ENCODE measurements around the gene SPOCK1. TPM values are rescaled to one million over a fixed set of nuclear protein-coding genes. Genes with fewer than 3 reads are reported as not detected.

Gene SPOCK1
- total and polyA plus RNA-seq, 2 experiments from 2014 or later, result 5.6 to 10.1 TPM

DNA sequence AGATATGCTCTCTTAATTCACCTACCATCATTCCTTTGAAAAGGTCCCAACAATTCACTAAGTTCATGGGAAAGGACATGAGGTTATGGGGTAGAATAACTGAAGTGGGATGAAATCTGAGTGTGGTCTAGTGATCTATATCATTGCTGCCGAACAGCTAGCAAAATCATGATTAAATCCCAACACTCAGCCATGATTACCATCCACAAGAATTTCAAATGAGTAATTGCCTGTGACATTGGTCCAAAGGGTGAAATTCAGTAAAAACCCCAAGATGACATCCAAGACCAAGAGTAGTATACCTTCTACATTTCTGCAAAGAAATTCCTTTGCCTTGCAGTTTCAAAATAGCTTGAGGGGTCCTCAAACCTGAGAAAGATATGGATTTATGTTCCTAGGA is 225.6 kb downstream of the SPOCK1 start:
- H2AFZ ChIP-seq, result no peak overlapping the region
- H3K27me3 ChIP-seq, result no peaks in the 10 kb centered on the region
- DNase-seq (ENCODE audit: low spot score), result no peak
- H3K4me3 ChIP-seq, result no peak overlapping the region
- 91% methylated on average over 1 of the region's 1 CpG for WGBS (ENCODE audit: low lambda C conversion rate, missing lambda C conversion rate)
- no peaks in the 10 kb centered on the region for H4K20me1 ChIP-seq (ENCODE audit: insufficient read depth, poor library complexity, severe bottlenecking)
- no peaks in the 10 kb centered on the region for H3K79me2 ChIP-seq
- no peak overlapping the region for H3K4me2 ChIP-seq
- H3K36me3 ChIP-seq (replicated peaks; ENCODE audit: insufficient read depth, low read depth), result no peaks in the 10 kb centered on the region
- H3K9me3 ChIP-seq (ENCODE audit: low read depth), result no peaks in the 10 kb centered on the region
- H3K27ac ChIP-seq, result no peak overlapping the region
- H3K9me2 ChIP-seq (replicated peaks; ENCODE audit: insufficient read depth), result no peaks in the 10 kb centered on the region
- TF ChIP-seq, protein P1, sequence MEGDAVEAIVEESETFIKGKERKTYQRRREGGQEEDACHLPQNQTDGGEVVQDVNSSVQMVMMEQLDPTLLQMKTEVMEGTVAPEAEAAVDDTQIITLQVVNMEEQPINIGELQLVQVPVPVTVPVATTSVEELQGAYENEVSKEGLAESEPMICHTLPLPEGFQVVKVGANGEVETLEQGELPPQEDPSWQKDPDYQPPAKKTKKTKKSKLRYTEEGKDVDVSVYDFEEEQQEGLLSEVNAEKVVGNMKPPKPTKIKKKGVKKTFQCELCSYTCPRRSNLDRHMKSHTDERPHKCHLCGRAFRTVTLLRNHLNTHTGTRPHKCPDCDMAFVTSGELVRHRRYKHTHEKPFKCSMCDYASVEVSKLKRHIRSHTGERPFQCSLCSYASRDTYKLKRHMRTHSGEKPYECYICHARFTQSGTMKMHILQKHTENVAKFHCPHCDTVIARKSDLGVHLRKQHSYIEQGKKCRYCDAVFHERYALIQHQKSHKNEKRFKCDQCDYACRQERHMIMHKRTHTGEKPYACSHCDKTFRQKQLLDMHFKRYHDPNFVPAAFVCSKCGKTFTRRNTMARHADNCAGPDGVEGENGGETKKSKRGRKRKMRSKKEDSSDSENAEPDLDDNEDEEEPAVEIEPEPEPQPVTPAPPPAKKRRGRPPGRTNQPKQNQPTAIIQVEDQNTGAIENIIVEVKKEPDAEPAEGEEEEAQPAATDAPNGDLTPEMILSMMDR (IDR thresholded peaks at IDR 0.05; ENCODE audit: poor library complexity), result no peak
- no peak for TF ChIP-seq EZH2 (IDR thresholded peaks at IDR 0.05; ENCODE audit: borderline replicate concordance)
- peaks cover 7% of the 10 kb centered on the region for H3K4me1 ChIP-seq (ENCODE audit: insufficient read depth)

DNA sequence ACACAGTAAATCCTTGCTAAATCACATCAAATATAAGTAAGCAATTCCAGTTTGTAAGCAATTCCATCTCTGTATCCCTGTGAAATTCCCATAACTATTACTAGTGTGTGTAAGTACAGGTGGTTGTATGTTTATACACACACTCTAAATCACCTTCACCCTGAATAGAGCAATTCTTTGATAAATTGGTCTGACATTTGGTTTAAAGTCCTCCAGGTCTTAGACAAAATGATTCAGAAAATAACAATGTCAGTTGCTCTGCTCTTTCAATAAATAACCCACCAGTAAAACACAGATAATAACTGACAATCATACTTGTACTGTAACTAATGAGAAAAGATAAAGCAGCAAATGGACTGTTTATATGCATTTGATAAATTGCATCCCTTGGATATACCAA is 226.3 kb downstream of the SPOCK1 start:
- no peaks in the 10 kb centered on the region for H3K79me2 ChIP-seq

DNA sequence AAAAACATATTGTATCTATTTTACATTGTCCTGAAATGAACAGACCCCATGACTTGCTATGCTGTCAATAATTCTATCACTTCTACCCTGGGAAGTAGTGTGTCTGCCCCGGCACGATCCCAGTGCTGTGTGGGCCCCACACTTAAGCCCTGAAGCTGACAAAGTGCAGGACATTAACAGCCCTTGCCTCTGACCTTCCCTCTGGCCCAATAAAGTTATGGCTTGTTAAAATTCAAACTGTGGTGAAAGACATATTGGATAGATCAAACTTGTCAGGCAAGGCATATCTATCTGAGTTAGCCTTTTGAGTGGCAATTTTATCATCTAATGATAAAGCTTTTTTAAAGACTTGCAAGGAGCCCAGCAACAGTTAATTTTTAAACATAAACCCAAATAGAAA is 229.2 kb downstream of the SPOCK1 start:
- no peak for DNase-seq (ENCODE audit: low spot score)
- H3K4me3 ChIP-seq, result no peak overlapping the region
- no peaks in the 10 kb centered on the region for H3K9me3 ChIP-seq (ENCODE audit: low read depth)
- no peak overlapping the region for H3K27ac ChIP-seq
- no peak overlapping the region for H3K4me2 ChIP-seq
- H3K27me3 ChIP-seq, result no peaks in the 10 kb centered on the region
- 27% methylated on average over 2 of the region's 2 CpGs for WGBS (ENCODE audit: low lambda C conversion rate, missing lambda C conversion rate)
- no peaks in the 10 kb centered on the region for H3K79me2 ChIP-seq
- H3K9me2 ChIP-seq (replicated peaks; ENCODE audit: insufficient read depth), result no peaks in the 10 kb centered on the region
- no peaks in the 10 kb centered on the region for H3K36me3 ChIP-seq (replicated peaks; ENCODE audit: insufficient read depth, low read depth)
- H3K4me1 ChIP-seq (ENCODE audit: insufficient read depth), result peaks cover 7% of the 10 kb centered on the region
- H4K20me1 ChIP-seq (ENCODE audit: insufficient read depth, poor library complexity, severe bottlenecking), result no peaks in the 10 kb centered on the region
- TF ChIP-seq, protein P1 (IDR thresholded peaks at IDR 0.05; ENCODE audit: poor library complexity), result no peak
- TF ChIP-seq EZH2phosphoT487 (IDR thresholded peaks at IDR 0.05; ENCODE audit: low read depth, severe bottlenecking, unreplicated experiment) (no peak), EZH2 (IDR thresholded peaks at IDR 0.05; ENCODE audit: borderline replicate concordance) (no peak)
- no peak overlapping the region for H2AFZ ChIP-seq

More for the DNA sequence above, 226.3 kb downstream of the SPOCK1 start:
- H3K9me2 ChIP-seq (replicated peaks; ENCODE audit: insufficient read depth), result no peaks in the 10 kb centered on the region
- H4K20me1 ChIP-seq (ENCODE audit: insufficient read depth, poor library complexity, severe bottlenecking), result no peaks in the 10 kb centered on the region
- no peaks in the 10 kb centered on the region for H3K27me3 ChIP-seq
- H3K4me2 ChIP-seq, result no peak overlapping the region
- peaks cover 7% of the 10 kb centered on the region for H3K4me1 ChIP-seq (ENCODE audit: insufficient read depth)
- H3K36me3 ChIP-seq (replicated peaks; ENCODE audit: insufficient read depth, low read depth), result no peaks in the 10 kb centered on the region
- no peak for TF ChIP-seq EZH2phosphoT487 (IDR thresholded peaks at IDR 0.05; ENCODE audit: low read depth, severe bottlenecking, unreplicated experiment)
- TF ChIP-seq, protein P1 (IDR thresholded peaks at IDR 0.05; ENCODE audit: poor library complexity), result no peak
- TF ChIP-seq EZH2 (IDR thresholded peaks at IDR 0.05; ENCODE audit: borderline replicate concordance), result no peak
- H3K4me3 ChIP-seq, result no peak overlapping the region
- DNase-seq (ENCODE audit: low spot score), result no peak
- H2AFZ ChIP-seq, result no peak overlapping the region
- no peak overlapping the region for H3K27ac ChIP-seq
- H3K9me3 ChIP-seq (ENCODE audit: low read depth), result no peaks in the 10 kb centered on the region

DNA sequence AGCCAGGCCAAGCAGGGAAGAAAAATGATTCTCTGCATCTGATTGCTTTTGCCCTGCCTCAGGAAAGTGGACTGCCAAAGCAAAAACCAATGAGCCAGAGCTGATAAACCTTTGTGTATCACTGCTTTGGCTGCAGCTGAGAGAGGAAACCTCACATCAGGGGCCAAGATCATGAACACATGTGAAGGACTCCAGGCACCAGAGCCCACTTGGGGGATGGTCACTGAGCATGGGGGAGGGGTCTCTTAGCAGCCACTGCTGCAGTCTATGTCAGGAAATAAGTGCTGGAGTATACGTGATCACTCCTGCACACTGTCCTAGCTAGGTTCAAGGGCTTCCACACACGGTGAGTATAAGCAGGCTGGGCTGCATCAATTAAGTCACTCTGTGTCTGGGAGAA is 229.9 kb downstream of the SPOCK1 start:
- Histone ChIP-seq H3K4me3 (no peak overlapping the region), H3K36me3 (replicated peaks; ENCODE audit: insufficient read depth, low read depth) (no peaks in the 10 kb centered on the region), H3K4me1 (ENCODE audit: insufficient read depth) (peaks cover 7% of the 10 kb centered on the region), H2AFZ (no peak overlapping the region), H3K79me2 (no peaks in the 10 kb centered on the region), H3K27me3 (no peaks in the 10 kb centered on the region), H3K9me3 (ENCODE audit: low read depth) (no peaks in the 10 kb centered on the region), H3K27ac (no peak overlapping the region), H4K20me1 (ENCODE audit: insufficient read depth, poor library complexity, severe bottlenecking) (no peaks in the 10 kb centered on the region), H3K4me2 (no peak overlapping the region), H3K9me2 (replicated peaks; ENCODE audit: insufficient read depth) (no peaks in the 10 kb centered on the region)
- TF ChIP-seq EZH2 (IDR thresholded peaks at IDR 0.05; ENCODE audit: borderline replicate concordance), result no peak
- no peak for TF ChIP-seq EZH2phosphoT487 (IDR thresholded peaks at IDR 0.05; ENCODE audit: low read depth, severe bottlenecking, unreplicated experiment)
- TF ChIP-seq, protein P1 (IDR thresholded peaks at IDR 0.05; ENCODE audit: poor library complexity), result no peak
- DNase-seq (ENCODE audit: low spot score), result no peak
- WGBS (ENCODE audit: low lambda C conversion rate, missing lambda C conversion rate), result 21% methylated on average over 2 of the region's 2 CpGs

Data from hepatocyte (in vitro differentiated cells).